Skeletal muscle tissue (tissue), 4 donors: Measurements from ENCODE around the gene PRPS1. TPM values are rescaled to one million over a fixed set of nuclear protein-coding genes. Genes with fewer than 3 reads are reported as not detected.
"Not testable (repeated sequence)": the region's sequence is repeated elsewhere in the genome, so short reads cannot be mapped to it uniquely, and the experiment has no call there.

Experiments used
- H3K27ac ChIP-seq: one replicate; pipeline ENCODE4 v1.7.0; 2013; ENCODE audit warnings: mild to moderate bottlenecking, low read depth, low read length, inconsistent platforms
- H3K27me3 ChIP-seq, 3 donors: one replicate each; pipeline ENCODE4 v1.7.0; 2013; ENCODE audit warnings: low read length in 3 of 3; ENCODE audit not compliant: control insufficient read depth in 3 of 3, insufficient read depth in 3 of 3
- H3K36me3 ChIP-seq, 3 donors: one replicate each; pipeline ENCODE4 v1.7.0; 2013; ENCODE audit warnings: low read length in 3 of 3; ENCODE audit not compliant: control insufficient read depth in 3 of 3, insufficient read depth in 3 of 3
- H3K4me1 ChIP-seq, 3 donors: one replicate each; pipeline ENCODE4 v1.7.0; 2013; ENCODE audit warnings: low read length in 3 of 3, mild to moderate bottlenecking in 3 of 3; ENCODE audit not compliant: control insufficient read depth in 3 of 3, insufficient read depth in 3 of 3
- H3K4me3 ChIP-seq, 3 donors: one replicate each; pipeline ENCODE4 v1.7.0; 2013; ENCODE audit warnings: low read length in 3 of 3
- H3K9ac ChIP-seq, 3 donors: one replicate each; pipeline ENCODE4 v1.7.0; 2013; ENCODE audit warnings: low read length in 3 of 3, mild to moderate bottlenecking in 3 of 3, moderate library complexity in 2 of 3, low read depth in 1 of 3
- H3K9me3 ChIP-seq, 3 donors: one replicate each; pipeline ENCODE4 v1.7.0; 2013; ENCODE audit warnings: low read length in 3 of 3; ENCODE audit not compliant: control insufficient read depth in 3 of 3
- total RNA-seq: library from RNA; depleted of rRNA; stranded (reverse); fragments of >200 nt; gene quantifications from one replicate; pipeline ENCODE4 v1.2.3, GENCODE V29; 2014
- donor health status: Osteomylitis.

Gene PRPS1
- total RNA-seq, 1 donor from 2014 or later, result 23.0 TPM

- Histone ChIP-seq H3K9me3 (no peaks in the 10 kb centered on the region), H3K36me3 (no peaks in the 10 kb centered on the region), H3K27me3 (peaks cover 0 to 3% (median 0%) of the 10 kb centered on the region in 3 donors), H3K9ac (no peak overlapping the region), H3K4me3 (no peak overlapping the region), H3K4me1 (peaks cover 0 to 9% (median 3%) of the 10 kb centered on the region in 3 donors), H3K27ac (no peak overlapping the region)
These were observed 30.4 kb downstream of the PRPS1 start for GRCh38 chrX:107658660-107659059.

GRCh38 chrX:107659286-107659685 is 31.0 kb downstream of the PRPS1 start:
- Histone ChIP-seq H3K9me3 (no peaks in the 10 kb centered on the region), H3K27me3 (peaks cover 0 to 3% (median 0%) of the 10 kb centered on the region in 3 donors), H3K9ac (no peak overlapping the region), H3K27ac (no peak overlapping the region), H3K4me3 (no peak overlapping the region), H3K36me3 (no peaks in the 10 kb centered on the region), H3K4me1 (peaks cover 0 to 9% (median 3%) of the 10 kb centered on the region in 3 donors)

- Histone ChIP-seq H3K27me3 (peaks cover 0 to 3% (median 0%) of the 10 kb centered on the region in 3 donors), H3K36me3 (no peaks in the 10 kb centered on the region), H3K27ac (no peak overlapping the region), H3K9ac (no peak overlapping the region), H3K4me3 (no peak overlapping the region), H3K4me1 (peaks cover 0 to 8% (median 3%) of the 10 kb centered on the region in 3 donors), H3K9me3 (no peaks in the 10 kb centered on the region)
These were observed 31.5 kb downstream of the PRPS1 start for GRCh38 chrX:107659768-107660167.

GRCh38 chrX:107662145-107662544 is 33.8 kb downstream of the PRPS1 start:
- no peaks in the 10 kb centered on the region for H3K4me1 ChIP-seq
- H3K9me3 ChIP-seq, result no peaks in the 10 kb centered on the region
- no peak overlapping the region for H3K27ac ChIP-seq

GRCh38 chrX:107662824-107663223 is 34.5 kb downstream of the PRPS1 start:
- no peaks in the 10 kb centered on the region for H3K36me3 ChIP-seq

More at GRCh38 chrX:107662145-107662544, 33.8 kb downstream of the PRPS1 start:
- Histone ChIP-seq H3K36me3 (no peaks in the 10 kb centered on the region), H3K27me3 (no peaks in the 10 kb centered on the region), H3K9ac (no peak overlapping the region), H3K4me3 (no peak overlapping the region)

GRCh38 chrX:107666931-107667330 is 38.6 kb downstream of the PRPS1 start:
- H3K27me3 ChIP-seq, result no peaks in the 10 kb centered on the region
- H3K36me3 ChIP-seq, result no peaks in the 10 kb centered on the region

More at GRCh38 chrX:107662824-107663223, 34.5 kb downstream of the PRPS1 start:
- Histone ChIP-seq H3K27ac (no peak overlapping the region), H3K4me3 (no peak overlapping the region), H3K27me3 (no peaks in the 10 kb centered on the region), H3K9ac (no peak overlapping the region), H3K4me1 (no peaks in the 10 kb centered on the region), H3K9me3 (no peaks in the 10 kb centered on the region)

GRCh38 chrX:107667426-107667825 is 39.1 kb downstream of the PRPS1 start:
- H3K27ac ChIP-seq, result no peak overlapping the region

More at GRCh38 chrX:107666931-107667330, 38.6 kb downstream of the PRPS1 start:
- no peak overlapping the region for H3K4me3 ChIP-seq
- H3K4me1 ChIP-seq, result peaks cover 0 to 5% (median 0%) of the 10 kb centered on the region in 3 donors
- no peaks in the 10 kb centered on the region for H3K9me3 ChIP-seq
- H3K9ac ChIP-seq, result no peak overlapping the region
- H3K27ac ChIP-seq, result no peak overlapping the region

GRCh38 chrX:107668710-107669109 is 40.4 kb downstream of the PRPS1 start:
- H3K27ac ChIP-seq, H3K9me3 ChIP-seq, H3K9ac ChIP-seq, H3K4me3 ChIP-seq, H3K27me3 ChIP-seq, H3K36me3 ChIP-seq: not testable (repeated sequence)
- H3K4me1 ChIP-seq, result peaks cover 3 to 12% (median 8%) of the 10 kb centered on the region in 3 donors

More at GRCh38 chrX:107667426-107667825, 39.1 kb downstream of the PRPS1 start:
- Histone ChIP-seq H3K9ac (no peak overlapping the region), H3K4me1 (peaks cover 0 to 5% (median 0%) of the 10 kb centered on the region in 3 donors), H3K27me3 (no peaks in the 10 kb centered on the region), H3K36me3 (no peaks in the 10 kb centered on the region), H3K9me3 (no peaks in the 10 kb centered on the region), H3K4me3 (no peak overlapping the region)

- no peaks in the 10 kb centered on the region for H3K36me3 ChIP-seq
- no peak overlapping the region for H3K4me3 ChIP-seq
- no peaks in the 10 kb centered on the region for H3K9me3 ChIP-seq
- H3K9ac ChIP-seq, result no peak overlapping the region
- no peak overlapping the region for H3K27ac ChIP-seq
- H3K27me3 ChIP-seq, result peaks cover 0 to 3% (median 0%) of the 10 kb centered on the region in 3 donors
- H3K4me1 ChIP-seq, result peaks cover 4 to 13% (median 11%) of the 10 kb centered on the region in 3 donors
These were observed 41.0 kb downstream of the PRPS1 start for GRCh38 chrX:107669261-107669660.

- Histone ChIP-seq H3K9ac (no peak overlapping the region), H3K27me3 (peaks cover 0 to 3% (median 0%) of the 10 kb centered on the region in 3 donors), H3K9me3 (no peaks in the 10 kb centered on the region), H3K4me1 (peaks cover 4 to 18% (median 15%) of the 10 kb centered on the region in 3 donors), H3K4me3 (no peak overlapping the region), H3K27ac (no peak overlapping the region), H3K36me3 (no peaks in the 10 kb centered on the region)
These were observed 41.7 kb downstream of the PRPS1 start for GRCh38 chrX:107669885-107670628.
